Activated naive CD8-positive, alpha-beta T cell treated with anti-CD3 and anti-CD28 coated beads, Interleukin-2, amount 50 U/mL, for 24 hours (primary cell): ENCODE results near the gene ZCWPW1.
A peak's percentile ranks its signal among the peaks of the same experiment; 100 is the strongest.

ENCODE experiments used
- ATAC-seq: fragments of 150-1000 bp; cut with Tn5 transposase; one replicate; pipeline ENCODE4 v1.10.0; 2021
- DNase-seq: peaks from one replicate; pipeline ENCODE4 v3.0.0; 2021
- H3K27ac Mint-ChIP-seq: one replicate; pipeline ENCODE4 v1.8.0; 2021; ENCODE audit warnings: mild to moderate bottlenecking, mixed read lengths
- H3K27me3 Mint-ChIP-seq: one replicate; pipeline ENCODE4 v1.8.0; 2021; ENCODE audit warnings: mixed read lengths
- H3K36me3 Mint-ChIP-seq: one replicate; pipeline ENCODE4 v1.8.0; 2021; ENCODE audit warnings: low read depth, mixed read lengths
- H3K4me1 Mint-ChIP-seq: one replicate; pipeline ENCODE4 v1.8.0; 2021; ENCODE audit warnings: mixed read lengths
- H3K4me3 Mint-ChIP-seq: one replicate; pipeline ENCODE4 v1.8.0; 2021; ENCODE audit warnings: mild to moderate bottlenecking, moderate library complexity, mixed read lengths
- H3K9me3 Mint-ChIP-seq: one replicate; pipeline ENCODE4 v1.8.0; 2021; ENCODE audit warnings: mixed read lengths

ZCWPW1 gene

DNA sequence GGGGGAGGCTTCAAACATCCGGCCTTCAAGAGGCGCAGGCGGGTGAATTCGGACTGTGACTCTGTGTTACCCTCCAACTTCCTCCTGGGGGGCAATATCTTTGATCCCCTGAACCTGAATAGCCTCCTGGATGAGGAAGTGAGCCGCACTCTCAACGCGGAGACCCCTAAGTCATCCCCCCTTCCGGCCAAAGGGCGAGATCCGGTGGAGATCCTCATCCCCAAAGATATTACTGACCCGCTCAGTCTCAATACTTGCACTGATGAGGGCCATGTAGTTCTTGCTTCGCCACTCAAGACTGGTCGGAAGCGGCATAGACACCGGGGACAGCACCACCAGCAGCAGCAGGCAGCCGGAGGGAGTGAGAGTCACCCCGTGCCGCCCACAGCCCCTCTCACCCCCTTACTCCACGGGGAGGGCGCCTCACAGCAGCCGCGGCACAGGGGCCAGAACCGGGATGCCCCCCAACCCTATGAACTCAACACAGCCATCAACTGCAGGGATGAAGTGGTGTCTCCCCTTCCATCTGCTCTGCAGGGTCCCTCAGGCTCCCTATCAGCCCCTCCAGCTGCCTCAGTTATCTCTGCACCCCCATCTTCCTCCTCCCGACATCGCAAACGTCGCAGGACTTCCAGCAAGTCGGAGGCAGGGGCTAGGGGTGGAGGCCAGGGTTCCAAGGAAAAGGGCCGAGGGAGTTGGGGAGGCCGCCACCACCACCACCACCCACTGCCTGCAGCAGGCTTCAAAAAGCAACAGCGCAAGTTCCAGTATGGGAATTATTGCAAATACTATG, 2.2 kb upstream of the ZCWPW1 start:
- H3K27ac Mint-ChIP-seq: peak overlapping the region; percentile 90
- H3K4me3 Mint-ChIP-seq: peak overlapping the region; percentile 88
- peaks cover 64% of the 10 kb centered on the region for H3K4me1 Mint-ChIP-seq
- DNase-seq (peak; percentile 51), ATAC-seq (no peak)
- peaks cover 5% of the 10 kb centered on the region for H3K9me3 Mint-ChIP-seq
- peaks cover 59% of the 10 kb centered on the region for H3K36me3 Mint-ChIP-seq
- H3K27me3 Mint-ChIP-seq: peaks cover 10% of the 10 kb centered on the region

DNA sequence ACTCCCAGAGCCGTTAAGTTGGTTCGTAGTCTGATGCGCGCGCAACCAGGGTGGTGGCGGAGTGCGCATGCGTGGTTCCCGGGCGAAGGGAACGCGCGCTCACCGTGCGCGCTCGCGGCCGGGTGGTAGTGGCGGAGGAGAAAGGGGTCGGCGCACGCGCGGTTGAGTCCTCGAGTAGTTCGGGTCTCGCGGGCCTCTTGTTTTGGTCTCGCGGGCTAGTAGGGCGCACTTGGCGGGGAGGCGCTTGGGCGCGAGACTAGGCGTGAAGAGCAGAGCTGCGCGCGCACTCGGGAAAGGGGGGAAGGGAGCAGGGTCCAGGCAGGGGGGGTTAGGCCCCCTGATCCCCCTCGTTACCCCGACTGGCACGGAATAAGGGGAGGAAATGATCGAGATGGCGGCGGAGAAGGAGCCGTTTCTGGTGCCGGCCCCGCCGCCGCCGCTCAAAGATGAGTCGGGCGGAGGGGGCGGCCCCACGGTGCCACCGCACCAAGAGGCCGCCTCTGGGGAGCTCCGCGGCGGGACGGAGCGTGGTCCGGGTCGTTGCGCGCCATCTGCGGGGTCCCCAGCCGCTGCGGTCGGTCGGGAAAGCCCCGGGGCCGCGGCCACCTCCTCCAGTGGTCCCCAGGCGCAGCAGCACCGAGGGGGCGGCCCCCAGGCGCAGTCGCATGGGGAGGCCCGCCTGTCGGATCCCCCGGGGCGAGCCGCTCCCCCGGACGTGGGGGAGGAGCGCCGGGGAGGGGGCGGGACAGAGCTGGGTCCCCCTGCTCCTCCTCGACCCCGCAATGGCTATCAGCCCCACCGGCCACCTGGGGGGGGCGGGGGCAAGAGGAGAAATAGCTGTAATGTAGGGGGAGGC, 1.4 kb upstream of the ZCWPW1 start, which contains the start of gene MEPCE:
Gene MEPCE (plus strand): TSS at position 195 of the 856 bp plus-strand sequence. CDS start 188 bp downstream, at position 383.
- H3K27me3 Mint-ChIP-seq: peaks cover 10% of the 10 kb centered on the region
- peak within 1 kb of the TSS; percentile 100 for H3K27ac Mint-ChIP-seq
- peaks cover 61% of the 10 kb centered on the region for H3K4me1 Mint-ChIP-seq
- DNase-seq (peak; percentile 98), ATAC-seq (peak; percentile 42)
- H3K36me3 Mint-ChIP-seq: peaks cover 53% of the 10 kb centered on the region
- peak within 1 kb of the TSS; percentile 99 for H3K4me3 Mint-ChIP-seq
- H3K9me3 Mint-ChIP-seq: peaks cover 5% of the 10 kb centered on the region

DNA sequence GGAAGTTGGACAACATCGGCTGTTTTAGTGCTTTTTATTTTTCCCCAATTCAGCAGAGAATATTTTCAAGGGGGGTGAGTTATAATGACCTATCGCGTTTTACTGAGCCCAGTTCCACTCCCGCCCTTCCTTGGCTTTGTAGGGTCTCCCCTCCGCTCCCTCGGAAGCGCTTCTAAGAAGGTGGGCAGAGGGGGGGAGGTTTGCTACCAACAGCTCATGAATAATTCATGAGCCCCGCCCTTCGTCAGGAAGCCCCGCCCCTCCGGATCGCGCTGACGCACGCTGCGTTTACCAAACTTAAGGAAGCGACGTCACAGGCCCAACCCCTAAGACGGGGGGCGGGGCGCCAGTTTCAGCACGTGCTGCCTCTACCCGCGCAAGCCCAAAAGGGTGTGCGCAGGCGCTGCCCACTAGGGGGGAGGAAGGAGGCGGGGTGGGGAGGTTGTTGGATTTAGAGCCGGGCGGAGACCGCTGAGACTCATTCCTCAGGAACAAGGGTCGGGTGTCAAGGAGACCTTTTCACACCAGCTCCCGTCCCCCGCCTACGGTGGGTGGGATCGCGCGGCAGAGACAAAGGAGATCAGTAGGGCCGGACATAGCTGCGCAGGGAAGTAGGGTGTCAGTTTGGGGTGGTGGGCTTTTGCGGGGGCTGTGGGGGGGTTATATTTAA, 599 bp upstream of the ZCWPW1 start:
- Mint-ChIP-seq H3K27me3 (peaks cover 10% of the 10 kb centered on the region), H3K27ac (peak overlapping the region; percentile 100), H3K36me3 (peaks cover 45% of the 10 kb centered on the region), H3K4me3 (peak overlapping the region; percentile 99), H3K4me1 (peaks cover 53% of the 10 kb centered on the region), H3K9me3 (peaks cover 5% of the 10 kb centered on the region)
- DNase-seq: peak; percentile 100
- ATAC-seq: peak; percentile 50

DNA sequence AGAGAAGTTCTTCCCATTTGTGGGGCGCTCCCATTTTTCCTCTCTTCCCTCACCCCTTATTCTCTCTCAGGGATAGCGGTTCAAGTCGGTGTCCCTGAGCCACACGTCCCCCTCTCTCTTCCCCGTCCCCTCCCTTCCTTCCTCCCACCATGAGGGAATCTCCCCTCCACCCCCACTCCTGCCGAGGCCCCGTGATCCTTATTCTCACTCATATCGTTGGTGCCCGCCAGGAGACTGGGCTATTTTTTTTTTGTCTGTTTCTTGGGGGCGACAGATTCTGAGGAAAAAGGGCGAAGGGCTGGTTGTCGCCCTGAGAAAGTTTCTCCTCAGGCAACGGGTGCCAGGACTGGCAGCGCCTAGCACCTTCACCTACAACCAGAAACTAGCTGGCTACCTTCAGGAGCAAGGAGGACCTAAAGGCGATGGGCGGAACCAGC, 723 bp downstream of the ZCWPW1 start:
- H3K4me3 Mint-ChIP-seq: peak overlapping the region; percentile 99
- H3K9me3 Mint-ChIP-seq: peaks cover 5% of the 10 kb centered on the region
- ATAC-seq (no peak), DNase-seq (no peak)
- peaks cover 40% of the 10 kb centered on the region for H3K4me1 Mint-ChIP-seq
- peaks cover 10% of the 10 kb centered on the region for H3K27me3 Mint-ChIP-seq
- peaks cover 33% of the 10 kb centered on the region for H3K36me3 Mint-ChIP-seq
- peak overlapping the region; percentile 100 for H3K27ac Mint-ChIP-seq

DNA sequence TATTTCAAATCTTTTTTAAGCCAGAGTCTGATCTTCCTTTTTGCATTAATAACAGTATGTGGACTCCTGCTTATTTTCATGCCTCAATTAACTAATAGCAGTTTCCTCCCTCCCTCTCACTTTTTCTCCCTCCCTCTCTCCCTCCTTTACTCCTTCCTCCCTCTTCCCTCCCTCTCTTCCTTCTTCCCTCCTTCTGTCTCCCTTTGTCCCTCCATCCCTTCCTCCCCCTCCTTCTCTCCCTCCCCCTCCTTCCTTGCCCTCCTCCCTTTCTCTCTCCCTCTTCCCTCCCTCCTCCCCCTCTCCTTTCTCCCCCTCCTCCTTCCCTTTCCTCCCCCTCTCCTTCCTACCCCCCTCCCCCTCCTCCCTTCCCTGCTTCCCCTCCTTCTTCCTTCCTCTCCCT, 2.0 kb downstream of the ZCWPW1 start:
- ATAC-seq (no peak), DNase-seq (no peak)
- H3K4me1 Mint-ChIP-seq: peaks cover 27% of the 10 kb centered on the region
- H3K27me3 Mint-ChIP-seq: peaks cover 10% of the 10 kb centered on the region
- no peak overlapping the region for H3K27ac Mint-ChIP-seq
- H3K9me3 Mint-ChIP-seq: peaks cover 5% of the 10 kb centered on the region
- H3K4me3 Mint-ChIP-seq: no peak overlapping the region
- H3K36me3 Mint-ChIP-seq: peaks cover 20% of the 10 kb centered on the region

DNA sequence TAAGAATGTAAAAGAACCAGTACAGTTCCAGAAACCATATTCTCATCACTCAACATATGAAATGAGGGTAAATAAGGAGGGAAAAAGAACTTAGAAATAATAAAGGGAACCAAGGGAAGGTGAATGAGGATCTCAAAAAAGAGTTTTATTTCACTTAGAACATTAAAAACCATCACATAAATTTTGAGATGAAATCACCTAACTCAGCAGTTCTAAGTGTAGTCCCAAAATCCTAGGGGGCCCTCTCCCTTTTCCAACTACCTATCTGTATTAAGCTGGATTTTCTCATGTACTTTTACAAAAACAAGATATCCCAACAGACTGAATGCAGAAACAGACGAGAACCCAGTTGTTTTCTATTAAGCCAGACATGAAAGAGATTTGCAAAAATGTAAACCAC, 3.2 kb downstream of the ZCWPW1 start:
- H3K36me3 Mint-ChIP-seq: peaks cover 13% of the 10 kb centered on the region
- peaks cover 5% of the 10 kb centered on the region for H3K9me3 Mint-ChIP-seq
- H3K4me3 Mint-ChIP-seq: no peak overlapping the region
- H3K27me3 Mint-ChIP-seq: peaks cover 10% of the 10 kb centered on the region
- no peak overlapping the region for H3K27ac Mint-ChIP-seq
- DNase-seq (no peak), ATAC-seq (no peak)
- peaks cover 20% of the 10 kb centered on the region for H3K4me1 Mint-ChIP-seq

DNA sequence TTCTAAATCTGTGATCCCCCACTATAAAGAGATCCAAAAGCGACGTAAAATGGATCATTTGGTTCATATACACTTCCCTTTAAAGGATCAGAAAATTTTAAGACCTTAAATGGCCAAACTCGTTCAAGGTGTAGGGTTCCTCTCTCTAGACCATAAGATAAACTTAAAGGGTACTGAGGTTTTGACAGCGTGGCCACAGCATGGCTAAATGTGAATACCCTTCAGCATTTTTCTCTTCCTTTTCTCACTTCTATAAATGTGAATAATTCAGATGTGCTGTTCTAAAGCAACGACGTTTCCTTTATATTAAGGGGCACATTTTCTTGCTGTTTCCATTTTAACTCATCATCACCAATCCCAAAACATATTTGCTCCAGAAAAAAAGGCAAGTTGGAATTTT, 5.2 kb downstream of the ZCWPW1 start:
- no peaks in the 10 kb centered on the region for H3K27me3 Mint-ChIP-seq
- peaks cover 5% of the 10 kb centered on the region for H3K4me1 Mint-ChIP-seq
- no peak for DNase-seq
- no peak overlapping the region for H3K27ac Mint-ChIP-seq
- peaks cover 4% of the 10 kb centered on the region for H3K36me3 Mint-ChIP-seq
- no peak overlapping the region for H3K4me3 Mint-ChIP-seq
- ATAC-seq: no peak
- no peaks in the 10 kb centered on the region for H3K9me3 Mint-ChIP-seq

DNA sequence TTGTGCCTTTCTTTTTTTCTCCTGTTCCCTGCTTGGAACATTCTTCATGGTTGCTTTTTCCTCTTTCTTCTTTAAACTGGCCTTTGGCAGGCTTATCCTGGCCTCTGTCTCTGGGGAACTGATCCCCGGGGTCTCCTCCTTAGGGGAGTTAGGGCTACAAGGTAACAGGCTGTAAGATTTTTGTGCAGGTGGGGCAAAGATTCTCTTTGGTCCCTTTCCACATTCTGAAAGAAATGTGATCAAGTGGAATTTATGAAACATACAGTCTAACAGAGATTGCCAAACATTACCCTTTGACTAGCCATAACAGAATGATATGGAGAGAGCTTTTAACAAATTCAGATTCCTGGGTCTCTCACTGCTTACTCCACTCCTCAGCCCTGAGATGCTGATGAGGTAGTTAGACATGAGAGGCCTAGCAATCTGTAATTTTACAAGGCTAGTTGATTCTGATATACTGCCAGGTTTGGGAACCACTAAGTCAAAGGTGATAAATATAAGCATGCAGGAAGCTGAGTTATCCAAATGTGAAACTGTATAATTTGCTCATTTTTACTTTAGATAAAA, 8.8 kb downstream of the ZCWPW1 start:
- no peak overlapping the region for H3K27ac Mint-ChIP-seq
- no peaks in the 10 kb centered on the region for H3K36me3 Mint-ChIP-seq
- H3K4me1 Mint-ChIP-seq: no peaks in the 10 kb centered on the region
- ATAC-seq: no peak
- no peaks in the 10 kb centered on the region for H3K27me3 Mint-ChIP-seq
- no peak for DNase-seq
- H3K4me3 Mint-ChIP-seq: no peak overlapping the region
- no peaks in the 10 kb centered on the region for H3K9me3 Mint-ChIP-seq

DNA sequence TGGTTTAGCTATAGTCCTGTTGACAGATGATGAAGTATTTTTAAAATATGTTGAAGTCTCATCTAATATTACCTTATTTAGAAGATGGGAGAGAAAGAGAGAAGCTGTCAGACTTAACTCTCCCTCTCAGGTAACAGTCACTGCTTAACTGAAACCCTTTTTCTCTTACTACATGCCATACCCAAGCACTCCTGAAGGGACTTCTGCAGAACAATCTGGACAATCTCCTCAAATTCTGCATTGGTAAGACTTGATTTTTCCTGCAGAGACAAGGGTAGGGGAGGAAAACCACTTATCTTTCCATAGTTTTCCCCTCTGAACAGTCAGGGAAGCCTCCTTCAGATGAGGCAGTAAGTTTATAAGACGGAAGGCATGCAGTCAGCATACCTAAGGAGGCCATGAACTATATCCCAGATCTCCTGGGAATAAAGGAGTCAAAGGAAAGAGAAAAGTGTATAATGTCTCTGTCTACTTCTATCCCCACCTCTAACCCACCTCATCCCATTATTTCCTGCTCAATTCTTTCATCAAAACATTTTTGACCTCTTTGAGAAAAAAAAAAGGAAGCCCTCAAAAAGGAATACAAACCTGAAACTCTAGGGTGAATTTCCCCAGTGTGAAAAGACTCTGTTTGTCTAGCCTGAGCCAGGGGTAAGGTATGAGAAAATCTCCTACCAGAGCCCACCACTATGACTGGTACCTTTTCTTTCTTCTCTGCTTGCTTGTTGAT, 9.4 kb downstream of the ZCWPW1 start:
- Mint-ChIP-seq H3K4me3 (no peak overlapping the region), H3K4me1 (no peaks in the 10 kb centered on the region), H3K9me3 (no peaks in the 10 kb centered on the region), H3K36me3 (no peaks in the 10 kb centered on the region), H3K27me3 (no peaks in the 10 kb centered on the region), H3K27ac (no peak overlapping the region)
- DNase-seq: no peak
- no peak for ATAC-seq

DNA sequence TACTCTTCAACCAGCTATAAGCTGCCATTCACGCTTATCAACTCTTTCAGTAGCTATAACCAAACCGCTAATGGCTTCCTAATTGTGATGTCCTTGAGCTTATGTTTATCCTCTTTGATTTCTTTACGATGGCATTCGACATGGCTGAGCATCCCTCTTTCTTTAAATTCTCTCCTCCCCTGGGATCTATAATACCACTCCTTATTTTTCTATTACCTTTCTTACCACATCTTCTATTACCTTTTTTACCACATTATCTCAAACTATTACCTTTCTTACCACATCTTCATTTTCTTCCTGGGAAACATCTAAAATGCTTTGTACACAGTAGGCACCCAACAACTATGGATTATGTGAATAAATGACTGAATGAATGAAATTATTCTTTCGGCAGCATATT, 13.1 kb downstream of the ZCWPW1 start:
- no peak overlapping the region for H3K27ac Mint-ChIP-seq
- H3K4me3 Mint-ChIP-seq: no peak overlapping the region
- H3K27me3 Mint-ChIP-seq: no peaks in the 10 kb centered on the region
- DNase-seq: no peak
- H3K36me3 Mint-ChIP-seq: no peaks in the 10 kb centered on the region
- peaks cover 2% of the 10 kb centered on the region for H3K4me1 Mint-ChIP-seq
- no peak for ATAC-seq
- H3K9me3 Mint-ChIP-seq: no peaks in the 10 kb centered on the region

DNA sequence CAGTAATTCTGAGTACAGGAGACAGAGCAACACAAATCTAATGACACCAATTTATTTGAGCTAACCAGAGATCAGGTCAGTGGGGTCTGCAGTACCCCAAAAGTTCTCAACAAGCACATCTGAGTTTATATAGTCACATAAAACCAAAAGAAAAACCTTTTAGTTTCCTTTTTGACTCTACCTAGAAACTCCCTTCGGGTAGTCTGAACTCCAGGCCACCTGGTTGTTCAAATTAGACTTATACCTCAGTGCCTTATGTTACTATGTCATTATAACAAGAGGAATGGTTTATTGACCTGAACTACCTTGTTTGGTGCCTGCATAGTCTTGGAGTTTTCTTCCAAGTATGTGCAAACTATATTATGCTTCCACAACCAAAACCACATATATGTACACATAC, 14.6 kb downstream of the ZCWPW1 start:
- DNase-seq (no peak), ATAC-seq (no peak)
- no peak overlapping the region for H3K27ac Mint-ChIP-seq
- no peak overlapping the region for H3K4me3 Mint-ChIP-seq
- no peaks in the 10 kb centered on the region for H3K9me3 Mint-ChIP-seq
- H3K4me1 Mint-ChIP-seq: peaks cover 2% of the 10 kb centered on the region
- H3K36me3 Mint-ChIP-seq: no peaks in the 10 kb centered on the region
- H3K27me3 Mint-ChIP-seq: no peaks in the 10 kb centered on the region

DNA sequence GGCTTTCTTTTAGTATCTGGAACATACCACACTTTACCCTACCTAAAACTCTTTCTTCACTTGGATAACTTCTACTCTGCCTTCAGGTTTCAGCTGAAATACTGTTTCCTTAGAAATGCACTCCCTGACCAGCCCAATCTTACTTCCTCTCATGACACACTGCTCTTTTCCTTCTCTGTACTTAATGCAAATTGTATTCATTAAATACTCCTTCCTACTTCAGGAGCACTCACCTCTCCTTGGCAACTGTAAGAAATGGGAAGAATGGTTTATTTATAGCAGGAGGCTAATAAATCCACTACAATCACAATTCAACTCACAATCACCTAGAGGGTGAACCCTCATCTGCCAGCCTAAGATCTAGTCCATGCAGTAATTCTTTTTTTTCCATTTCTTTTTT, 15.2 kb downstream of the ZCWPW1 start:
- Mint-ChIP-seq H3K4me3 (no peak overlapping the region), H3K36me3 (no peaks in the 10 kb centered on the region), H3K9me3 (no peaks in the 10 kb centered on the region), H3K4me1 (peaks cover 2% of the 10 kb centered on the region), H3K27ac (no peak overlapping the region), H3K27me3 (no peaks in the 10 kb centered on the region)
- ATAC-seq (no peak), DNase-seq (no peak)

DNA sequence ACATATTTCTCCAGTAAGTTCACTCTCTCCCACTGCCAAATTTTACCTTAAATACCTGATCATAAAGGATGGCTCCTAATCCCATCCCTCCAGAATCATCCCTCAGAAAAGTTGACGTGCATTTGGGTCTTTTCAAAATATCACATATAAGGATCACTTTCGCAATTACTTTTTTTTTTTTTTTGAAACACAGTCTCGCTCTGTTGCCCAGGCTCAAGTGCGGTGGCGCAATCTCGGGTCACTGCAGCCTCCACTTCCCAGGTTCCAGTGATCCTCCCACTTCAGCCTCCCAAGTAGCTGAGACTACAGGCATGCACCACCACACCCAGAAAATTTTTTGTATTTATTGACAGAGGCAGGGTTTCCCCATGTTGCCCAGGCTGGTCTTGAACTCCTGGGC, 17.4 kb downstream of the ZCWPW1 start:
- ATAC-seq: no peak
- Mint-ChIP-seq H3K27me3 (no peaks in the 10 kb centered on the region), H3K9me3 (no peaks in the 10 kb centered on the region), H3K4me1 (peaks cover 4% of the 10 kb centered on the region), H3K4me3 (no peak overlapping the region), H3K36me3 (no peaks in the 10 kb centered on the region), H3K27ac (no peak overlapping the region)
- DNase-seq: no peak
